K562 (cell line): ENCODE results near the gene EVI5L. TPM values are rescaled to one million over a fixed set of nuclear protein-coding genes. Genes with fewer than 3 reads are reported as not detected.

ENCODE experiments used
- ARID4B ChIP-seq: sonication (generic); formaldehyde crosslinking; IDR thresholded peaks from 2 replicates; pipeline ENCODE4 v1.8.0; 2022; ENCODE audit warnings: mild to moderate bottlenecking, missing genetic modification reagents
- CTBP1 ChIP-seq: fragments of 450-650 bp; IDR thresholded peaks from 2 replicates; pipeline ENCODE4 v1.6.1; 2016; ENCODE audit warnings: borderline replicate concordance
- NFXL1 ChIP-seq: fragments of 450-650 bp; formaldehyde crosslinking; IDR thresholded peaks from 2 replicates; pipeline ENCODE4 v1.4.0; 2021; ENCODE audit warnings: mild to moderate bottlenecking
- POLR2B ChIP-seq: fragments of 450-650 bp; IDR thresholded peaks from 2 replicates; pipeline ENCODE4 v1.6.1; 2018; ENCODE audit warnings: low read depth; ENCODE audit not compliant: partially characterized antibody
- RFX5 ChIP-seq: IDR thresholded peaks from 2 replicates; pipeline ENCODE4 v1.6.1; 2011; ENCODE audit warnings: low read depth, mild to moderate bottlenecking, improper control_type of control experiment, low read length
- SETDB1 ChIP-seq: IDR thresholded peaks from one replicate; pipeline ENCODE4 v1.6.1; 2012; ENCODE audit warnings: low read length, control low read depth, inconsistent platforms
- SRSF7 ChIP-seq: fragments of 200-400 bp; formaldehyde crosslinking; optimal IDR thresholded peaks from 2 replicates; pipeline ENCODE3; 2017; ENCODE audit warnings: mild to moderate bottlenecking, low read depth, low read length
- TAF15 ChIP-seq: fragments of 200-400 bp; formaldehyde crosslinking; IDR thresholded peaks from 2 replicates; pipeline ENCODE4 v1.6.1; 2017; ENCODE audit warnings: mild to moderate bottlenecking, low read depth, low read length, moderate library complexity
- ZBTB33 ChIP-seq: sonication (generic); formaldehyde crosslinking; IDR thresholded peaks from 2 replicates; pipeline ENCODE4 v1.8.1; 2023; ENCODE audit warnings: mild to moderate bottlenecking, missing genetic modification reagents
- ZNF175 ChIP-seq: fragments of 200-800 bp; sonication (Bioruptor generic); IDR thresholded peaks from 2 replicates; pipeline ENCODE4 v1.6.1; 2016; ENCODE audit warnings: low read depth, mild to moderate bottlenecking, missing genetic modification characterization, missing compliant biosample characterization
- ZNF780A ChIP-seq: fragments of 250-450 bp; sonication (Bioruptor Pico); IDR thresholded peaks from 2 replicates; pipeline ENCODE4 v1.5.0; 2021; ENCODE audit warnings: mild to moderate bottlenecking
- polyA plus RNA-seq, 8 experiments: library from polyadenylated mRNA; depleted of rRNA in 4 of 8; stranded (reverse) in 5 of 8; unstranded in 3 of 8; fragments of >200 nt; fragmentation: Nextera tagmentation in 2 of 8; fragmentation: Illumina TruSeq in 1 of 8; extraction: Ambion mirVana in 2 of 8; extraction: Trizol in 1 of 8; gene quantifications; 2 replicates each; pipeline versions ENCODE4 v1.2.1 to v1.2.3, GENCODE V29; 2011 to 2014; ENCODE audit warnings: inconsistent platforms in 1 of 8, missing spikeins in 1 of 8
- total RNA-seq, 7 experiments: library from RNA; depleted of rRNA in 6 of 7; stranded (reverse); fragments of >200 nt in 6 of 7; fragmentation: Illumina TruSeq in 2 of 7; extraction: Trizol in 2 of 7; gene quantifications; 2 replicates each; pipeline versions ENCODE4 v1.2.1 to v1.2.3, GENCODE V29; 2011 to 2021; ENCODE audit warnings: low replicate concordance in 1 of 7
- TF ChIP-seq, protein P1 (sequence below): fragments of 250-450 bp; sonication (Bioruptor Pico); IDR thresholded peaks from 2 replicates; pipeline ENCODE4 v1.4.0; 2020; ENCODE audit warnings: borderline replicate concordance

Gene EVI5L
- total and polyA plus RNA-seq, 9 of the 15 experiments (the other 6 are each of a cell fraction or from before 2014, with no cell fraction given): 0.69 to 1.8 (median 1.2) TPM; not detected in 2

- no peak for TF ChIP-seq SRSF7
- no peak for TF ChIP-seq NFXL1 (CRISPR knock-in tag)
- TF ChIP-seq ZNF175: no peak
- no peak for TF ChIP-seq ZNF780A
- 0 out of 2 replicates have a peak, but pooled peaks have one; percentile 49 for TF ChIP-seq ARID4B (CRISPR knock-in tag)
- TF ChIP-seq, protein P1, sequence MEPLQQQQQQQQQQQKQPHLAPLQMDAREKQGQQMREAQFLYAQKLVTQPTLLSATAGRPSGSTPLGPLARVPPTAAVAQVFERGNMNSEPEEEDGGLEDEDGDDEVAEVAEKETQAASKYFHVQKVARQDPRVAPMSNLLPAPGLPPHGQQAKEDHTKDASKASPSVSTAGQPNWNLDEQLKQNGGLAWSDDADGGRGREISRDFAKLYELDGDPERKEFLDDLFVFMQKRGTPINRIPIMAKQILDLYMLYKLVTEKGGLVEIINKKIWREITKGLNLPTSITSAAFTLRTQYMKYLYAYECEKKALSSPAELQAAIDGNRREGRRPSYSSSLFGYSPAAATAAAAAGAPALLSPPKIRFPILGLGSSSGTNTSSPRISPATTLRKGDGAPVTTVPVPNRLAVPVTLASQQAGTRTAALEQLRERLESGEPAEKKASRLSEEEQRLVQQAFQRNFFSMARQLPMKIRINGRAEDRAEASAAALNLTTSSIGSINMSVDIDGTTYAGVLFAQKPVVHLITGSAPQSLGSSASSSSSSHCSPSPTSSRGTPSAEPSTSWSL (CRISPR knock-in tag): 0 out of 2 replicates have a peak, but pooled peaks have one; percentile 37
- no peak for TF ChIP-seq TAF15
- TF ChIP-seq SETDB1: no peak
- TF ChIP-seq RFX5: no peak
- TF ChIP-seq ZBTB33 (CRISPR knock-in tag): 0 out of 2 replicates have a peak, but pooled peaks have one; percentile 9
- peak; percentile 62 for TF ChIP-seq POLR2B
- peak; percentile 14; the same call in 1 of the 2 replicates for TF ChIP-seq CTBP1
Observed at GRCh38 chr19:7888145-7888825, 58.3 kb downstream of the EVI5L start, which contains the start of gene LRRC8E (continued).
